ENCODE results near the gene TIMM8A. TPM values are rescaled to one million over a fixed set of nuclear protein-coding genes. Genes with fewer than 3 reads are reported as not detected.

The TIMM8A gene
- total and polyA plus RNA-seq, 2 of the 13 experiments (the other 11 are each of a cell fraction or from before 2014, with no cell fraction given) = 6.1 to 25.5 TPM

DNA sequence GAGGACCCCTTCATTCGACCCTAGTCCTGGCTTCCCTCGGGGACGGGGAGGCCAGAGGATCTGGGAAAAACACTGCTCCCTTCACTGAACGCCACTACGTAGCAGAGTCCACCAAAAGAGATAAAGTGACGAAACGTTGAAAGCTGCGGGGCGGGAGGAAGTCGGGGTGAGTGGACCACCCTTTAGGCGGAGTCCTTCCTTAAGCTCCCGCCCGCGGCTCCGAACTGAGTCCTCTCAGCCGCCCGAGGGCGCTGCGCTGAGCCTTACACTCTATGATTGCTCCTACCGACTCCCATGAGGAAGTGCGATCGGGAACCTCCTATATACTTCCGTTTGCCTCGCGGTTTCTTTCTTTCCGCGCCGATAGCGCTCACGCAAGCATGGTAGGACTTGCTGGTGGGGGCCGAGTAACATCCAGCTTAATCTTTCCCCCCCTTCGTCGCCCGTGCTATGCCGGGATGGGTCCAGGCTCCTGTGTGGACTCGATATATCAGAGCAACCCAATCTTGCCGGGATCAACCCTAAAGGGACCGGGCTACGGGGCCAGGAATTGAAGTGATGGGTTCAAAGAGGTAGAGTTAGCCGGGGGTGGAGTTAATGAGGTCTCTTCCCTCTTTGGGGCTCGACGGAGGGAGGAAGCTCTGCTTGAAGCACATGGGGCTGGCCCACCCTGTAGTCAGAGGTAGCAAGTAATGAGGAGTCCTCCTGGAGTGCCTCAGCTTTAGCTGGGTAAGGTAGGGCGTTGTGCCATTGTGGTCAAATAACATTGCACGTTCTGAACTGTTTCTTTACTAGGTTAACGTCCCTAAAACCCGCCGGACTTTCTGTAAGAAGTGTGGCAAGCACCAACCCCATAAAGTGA lies 42.4 kb upstream of the TIMM8A start, which contains the start of gene RPL36A (continued):
- peak; percentile 55; the same call in 1 of the 2 replicates for TF ChIP-seq CREM (IDR thresholded peaks at IDR 0.05)
- TF ChIP-seq CREM (CRISPR knock-in tag; IDR thresholded peaks at IDR 0.05) = no peak
- TF ChIP-seq ZZZ3 (CRISPR knock-in tag; IDR thresholded peaks at IDR 0.05; ENCODE audit: borderline replicate concordance) = peak; percentile 92; the same call in 1 of the 2 replicates
- 0 out of 2 replicates have a peak, but pooled peaks have one; percentile 58 for TF ChIP-seq HMGXB3 (CRISPR knock-in tag; IDR thresholded peaks at IDR 0.05; ENCODE audit: borderline replicate concordance)
- peak; percentile 74 for TF ChIP-seq ZNF687 (CRISPR knock-in tag; IDR thresholded peaks at IDR 0.05)
- TF ChIP-seq, protein P1, sequence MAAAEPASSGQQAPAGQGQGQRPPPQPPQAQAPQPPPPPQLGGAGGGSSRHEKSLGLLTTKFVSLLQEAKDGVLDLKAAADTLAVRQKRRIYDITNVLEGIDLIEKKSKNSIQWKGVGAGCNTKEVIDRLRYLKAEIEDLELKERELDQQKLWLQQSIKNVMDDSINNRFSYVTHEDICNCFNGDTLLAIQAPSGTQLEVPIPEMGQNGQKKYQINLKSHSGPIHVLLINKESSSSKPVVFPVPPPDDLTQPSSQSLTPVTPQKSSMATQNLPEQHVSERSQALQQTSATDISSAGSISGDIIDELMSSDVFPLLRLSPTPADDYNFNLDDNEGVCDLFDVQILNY (CRISPR knock-in tag; conservative IDR thresholded peaks at IDR 0.05) = no peak
- TF ChIP-seq ZNF556 (CRISPR knock-in tag; IDR thresholded peaks at IDR 0.05; ENCODE audit: borderline replicate concordance) = no peak
- 0 out of 2 replicates have a peak, but pooled peaks have one; percentile 32 for TF ChIP-seq NFKB2 (CRISPR knock-in tag; IDR thresholded peaks at IDR 0.05; ENCODE audit: borderline replicate concordance)
- TF ChIP-seq, protein P2, sequence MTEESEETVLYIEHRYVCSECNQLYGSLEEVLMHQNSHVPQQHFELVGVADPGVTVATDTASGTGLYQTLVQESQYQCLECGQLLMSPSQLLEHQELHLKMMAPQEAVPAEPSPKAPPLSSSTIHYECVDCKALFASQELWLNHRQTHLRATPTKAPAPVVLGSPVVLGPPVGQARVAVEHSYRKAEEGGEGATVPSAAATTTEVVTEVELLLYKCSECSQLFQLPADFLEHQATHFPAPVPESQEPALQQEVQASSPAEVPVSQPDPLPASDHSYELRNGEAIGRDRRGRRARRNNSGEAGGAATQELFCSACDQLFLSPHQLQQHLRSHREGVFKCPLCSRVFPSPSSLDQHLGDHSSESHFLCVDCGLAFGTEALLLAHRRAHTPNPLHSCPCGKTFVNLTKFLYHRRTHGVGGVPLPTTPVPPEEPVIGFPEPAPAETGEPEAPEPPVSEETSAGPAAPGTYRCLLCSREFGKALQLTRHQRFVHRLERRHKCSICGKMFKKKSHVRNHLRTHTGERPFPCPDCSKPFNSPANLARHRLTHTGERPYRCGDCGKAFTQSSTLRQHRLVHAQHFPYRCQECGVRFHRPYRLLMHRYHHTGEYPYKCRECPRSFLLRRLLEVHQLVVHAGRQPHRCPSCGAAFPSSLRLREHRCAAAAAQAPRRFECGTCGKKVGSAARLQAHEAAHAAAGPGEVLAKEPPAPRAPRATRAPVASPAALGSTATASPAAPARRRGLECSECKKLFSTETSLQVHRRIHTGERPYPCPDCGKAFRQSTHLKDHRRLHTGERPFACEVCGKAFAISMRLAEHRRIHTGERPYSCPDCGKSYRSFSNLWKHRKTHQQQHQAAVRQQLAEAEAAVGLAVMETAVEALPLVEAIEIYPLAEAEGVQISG (CRISPR knock-in tag; IDR thresholded peaks at IDR 0.05) = peak; percentile 99
- TF ChIP-seq TERF1 (CRISPR knock-in tag; IDR thresholded peaks at IDR 0.05) = no peak
- TF ChIP-seq TBL1XR1 (IDR thresholded peaks at IDR 0.05; ENCODE audit: borderline replicate concordance, low read length, partially characterized antibody) = no peak
- 0 out of 2 replicates have a peak, but pooled peaks have one; percentile 18 for TF ChIP-seq ZNF335 (CRISPR knock-in tag; IDR thresholded peaks at IDR 0.05)
- no peak for TF ChIP-seq ZNF652 (CRISPR knock-in tag; IDR thresholded peaks at IDR 0.05; ENCODE audit: borderline replicate concordance, low read depth)
- peak; percentile 80 for TF ChIP-seq XRCC5 (optimal IDR thresholded peaks at IDR 0.05; ENCODE audit: low read length)

Measured in HepG2 (cell line).